Epithelial cell of prostate (primary cell): ENCODE data around the gene ARMC12.

Experiments
- DNase-seq: peaks from one replicate; pipeline ENCODE4 v3.0.0-alpha.2; 2011; ENCODE audit warnings: low read depth, low spot score
- H3K27ac ChIP-seq: fragments of 450-650 bp; 2 replicates; pipeline ENCODE4 v1.5.1; 2017; ENCODE audit warnings: mild to moderate bottlenecking

ARMC12 gene

DNA sequence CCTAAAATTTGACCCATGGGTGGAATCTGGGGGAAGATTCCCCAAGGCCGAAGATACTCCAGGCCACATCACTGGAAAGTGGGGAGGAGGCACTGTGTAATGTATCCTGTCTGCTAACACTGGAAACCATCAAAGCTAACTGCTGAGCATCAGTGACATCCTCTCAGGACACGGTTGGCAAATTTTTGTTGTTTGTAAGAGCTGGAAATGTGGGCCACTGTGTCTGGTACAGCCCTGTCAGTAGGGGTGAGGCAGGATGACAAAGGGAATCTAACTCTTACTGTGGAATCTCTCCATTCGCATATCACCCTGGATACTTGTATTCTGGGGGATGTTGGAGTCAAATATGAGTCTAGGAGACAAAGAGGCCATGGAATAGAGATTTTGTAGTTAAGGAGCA is 22.6 kb downstream of the ARMC12 start:
- no peak for DNase-seq
- H3K27ac ChIP-seq = no peak overlapping the region

DNA sequence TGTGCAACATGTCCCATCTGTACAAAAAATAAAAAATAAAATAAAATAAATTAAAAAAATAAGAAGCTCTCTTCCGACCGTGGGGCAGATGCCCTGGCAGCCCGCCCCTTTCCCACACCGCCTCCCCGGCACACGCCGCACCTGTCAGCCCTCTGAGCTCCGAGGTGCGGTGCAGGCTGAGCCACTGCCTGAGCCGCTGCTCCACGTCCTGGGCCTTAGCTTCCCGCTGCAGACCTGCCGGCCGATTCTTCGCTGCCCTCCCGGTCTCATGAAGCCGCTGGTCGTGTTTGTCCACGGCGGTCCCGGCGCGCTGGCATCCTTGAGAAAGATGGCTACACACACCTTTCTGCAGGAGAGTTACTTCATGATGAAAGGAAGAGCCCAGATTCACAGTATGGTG is 28.9 kb downstream of the ARMC12 start:
- no peak overlapping the region for H3K27ac ChIP-seq

DNA sequence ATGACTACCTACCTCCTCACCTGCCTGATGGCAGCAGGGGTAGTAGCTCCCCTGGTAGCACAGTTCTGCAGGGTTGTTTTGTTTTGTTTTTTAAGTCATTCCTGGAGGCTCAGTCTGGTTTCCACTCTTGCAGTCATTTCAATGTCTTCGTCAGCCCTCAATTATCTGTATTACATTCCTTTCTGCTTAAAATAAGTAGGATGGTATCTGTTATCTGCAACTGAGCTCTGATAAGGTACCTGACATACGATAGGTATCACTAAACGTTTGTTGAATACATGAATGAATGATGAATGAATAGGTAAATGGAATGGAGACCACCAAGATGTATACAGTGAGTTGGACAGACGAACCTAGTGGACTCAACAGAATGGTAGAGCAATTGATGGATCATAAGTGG is 32.4 kb downstream of the ARMC12 start:
- DNase-seq = no peak
- H3K27ac ChIP-seq = no peak overlapping the region

More for the DNA sequence above, 28.9 kb downstream of the ARMC12 start:
- DNase-seq = no peak

DNA sequence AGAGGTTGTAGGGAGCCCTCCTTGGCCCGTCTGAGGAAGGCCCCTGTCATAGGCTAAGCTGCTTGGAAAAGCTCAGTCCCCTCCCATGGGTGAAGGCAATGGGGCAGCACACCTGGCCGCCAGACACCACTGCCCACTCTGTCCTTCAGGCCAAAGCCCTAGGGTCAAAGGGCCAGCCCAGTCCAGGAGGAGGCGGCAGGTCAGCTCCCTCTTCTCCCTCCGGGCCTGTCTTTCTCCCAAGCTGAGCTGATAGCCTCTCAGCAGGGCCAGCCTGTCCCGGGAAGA is 34.5 kb downstream of the ARMC12 start:
- no peak overlapping the region for H3K27ac ChIP-seq

DNA sequence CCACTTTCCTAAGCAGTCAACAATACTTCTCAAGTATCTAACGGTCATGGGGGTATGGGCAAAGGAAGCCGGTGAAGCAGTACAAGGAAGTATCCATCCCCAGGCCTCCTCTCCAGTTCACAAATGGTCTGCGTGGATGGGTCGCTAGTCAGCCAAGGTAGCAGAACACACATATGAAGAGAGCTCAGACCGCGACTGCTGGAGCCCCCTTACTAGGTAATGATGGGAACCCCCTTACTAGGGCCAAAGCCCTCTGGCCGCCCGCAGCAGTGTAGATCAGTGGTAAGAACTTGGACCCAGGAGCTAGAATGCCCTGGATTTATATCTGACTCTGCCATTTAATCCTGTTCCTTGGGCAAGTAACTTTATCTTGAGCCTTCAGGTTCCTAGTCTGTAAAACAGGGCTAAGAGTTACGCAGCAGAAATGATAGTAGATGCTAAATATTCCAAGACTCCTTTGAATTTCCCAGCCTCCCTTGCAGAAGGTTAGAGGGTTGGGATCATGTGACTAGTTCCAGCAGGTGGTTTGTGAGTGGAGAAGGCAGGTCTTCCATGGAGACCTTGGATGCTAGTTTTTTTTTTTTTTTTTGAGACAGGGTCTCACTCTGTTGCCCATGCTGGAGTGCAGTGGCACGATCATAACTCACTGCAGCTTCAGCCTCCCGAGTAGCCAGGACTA is 37.4 kb downstream of the ARMC12 start:
- no peak for DNase-seq
- no peak overlapping the region for H3K27ac ChIP-seq

More for the DNA sequence above, 34.5 kb downstream of the ARMC12 start:
- no peak for DNase-seq

DNA sequence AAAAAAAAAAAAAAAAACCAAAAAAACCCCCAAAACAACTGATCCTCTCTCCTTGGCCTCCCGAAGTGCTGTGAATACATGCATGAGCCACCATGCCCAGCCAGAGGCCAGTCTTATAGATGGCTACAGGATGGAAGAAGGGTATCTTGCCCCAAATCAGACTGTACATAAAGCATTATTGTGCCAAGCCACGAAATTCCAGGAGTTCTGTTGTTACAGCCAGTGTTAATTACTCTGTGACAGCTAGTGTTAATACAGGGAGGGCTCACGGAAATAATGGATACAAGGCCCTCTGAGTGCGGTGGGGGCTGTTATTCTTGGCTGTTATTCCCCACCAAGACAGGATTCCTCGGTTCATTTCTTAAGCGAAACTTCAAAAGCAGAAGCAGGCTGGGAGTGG is 38.2 kb downstream of the ARMC12 start:
- DNase-seq = no peak
- H3K27ac ChIP-seq = no peak overlapping the region

DNA sequence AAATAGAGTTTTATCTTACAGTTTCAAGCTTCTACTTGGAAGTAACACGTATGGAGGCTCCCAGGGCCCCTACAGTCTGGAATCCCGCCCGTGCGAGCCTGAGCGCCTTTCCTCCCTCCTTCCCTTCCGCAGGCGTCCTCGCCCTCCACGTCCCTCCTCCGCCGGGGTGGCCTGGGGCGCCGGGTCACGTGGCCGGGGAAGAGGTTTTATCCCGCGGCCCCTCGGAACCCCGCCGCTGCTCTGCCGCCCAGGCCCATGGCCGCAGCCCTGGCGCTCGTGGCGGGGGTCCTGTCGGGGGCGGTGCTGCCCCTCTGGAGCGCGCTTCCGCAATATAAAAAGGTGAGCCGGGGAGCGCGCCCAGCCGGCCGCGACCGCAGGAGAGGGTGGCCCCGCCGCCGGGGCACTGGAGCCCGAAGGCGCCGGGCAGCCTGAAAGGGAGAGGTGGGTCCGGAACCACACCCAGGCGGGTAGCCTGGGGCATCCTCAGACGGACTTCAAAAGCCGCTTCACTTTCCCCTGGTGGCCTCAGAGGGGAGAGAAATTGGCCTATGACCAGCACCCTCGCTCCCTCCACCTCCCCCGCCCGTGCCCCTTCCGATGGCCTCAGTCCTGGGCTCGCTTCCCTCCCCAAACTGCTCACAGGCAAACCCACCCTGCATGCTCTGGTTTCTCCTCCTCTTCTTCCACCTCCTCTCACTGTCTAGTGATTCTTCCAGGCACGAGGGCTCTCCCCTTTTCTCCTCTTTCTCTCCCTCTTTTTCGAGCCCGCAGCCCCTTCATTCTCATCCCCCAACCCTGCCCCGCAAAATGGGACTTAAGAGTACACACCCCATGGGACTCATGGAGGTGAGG is 39.8 kb downstream of the ARMC12 start, which contains the start of gene CLPSL2:
TSS of gene CLPSL2 (plus strand) at position 235 of the 852 bp plus-strand sequence. CDS start at position 256, 21 bp downstream.
- H3K27ac ChIP-seq = no peak within 1 kb of the TSS
- DNase-seq = no peak

DNA sequence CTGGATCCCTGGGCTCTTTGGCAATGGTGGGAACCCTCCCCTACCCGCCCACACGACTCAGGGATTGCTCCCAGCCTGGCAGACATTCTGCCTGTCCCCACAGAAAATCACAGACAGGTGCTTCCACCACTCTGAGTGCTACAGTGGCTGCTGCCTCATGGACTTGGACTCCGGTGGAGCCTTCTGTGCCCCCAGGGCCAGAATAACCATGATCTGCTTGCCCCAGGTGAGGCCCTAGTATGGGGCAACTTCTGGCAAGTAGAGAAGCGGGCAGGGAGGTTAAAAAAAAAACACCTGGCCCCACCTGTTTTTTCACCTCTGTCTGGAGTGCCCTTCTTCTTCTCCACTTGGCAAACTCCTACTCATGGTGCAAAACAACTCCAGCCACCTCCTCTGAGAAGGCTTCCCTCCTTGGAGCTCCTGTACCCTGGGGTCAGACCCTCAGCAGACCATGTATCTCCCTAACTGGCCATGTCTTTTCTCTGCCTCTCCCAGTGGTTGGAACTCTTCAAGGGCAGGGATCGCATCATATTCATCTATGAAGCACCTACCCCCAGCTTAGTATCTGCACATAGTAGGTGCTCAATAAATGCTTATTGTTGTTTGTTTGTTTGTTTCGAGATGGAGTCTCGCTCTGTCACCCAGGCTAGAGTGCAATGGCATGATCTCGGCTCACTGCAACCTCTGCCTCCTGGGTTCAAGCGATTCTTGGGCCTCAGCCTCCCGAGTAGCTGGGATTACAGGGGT is 40.7 kb downstream of the ARMC12 start:
- no peak for DNase-seq

DNA sequence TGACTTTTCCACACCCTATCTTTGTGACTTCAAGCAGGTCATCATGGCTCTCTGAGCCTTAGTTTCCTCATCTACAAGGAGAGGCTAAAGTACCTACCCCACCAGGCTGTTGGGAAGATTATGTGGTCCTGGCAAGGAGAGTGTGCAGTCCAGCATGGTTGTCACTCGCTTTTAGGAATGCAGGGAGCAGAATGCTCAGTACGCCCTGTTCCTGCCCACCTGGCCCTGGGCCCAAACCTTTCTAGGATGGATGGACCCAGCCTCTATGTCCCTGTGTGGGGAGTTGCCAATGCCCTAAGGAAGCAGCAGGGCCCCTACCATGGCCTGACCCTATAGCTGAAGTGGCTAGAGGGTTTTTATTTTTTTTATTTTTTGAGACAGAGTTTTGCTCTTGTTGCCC is 41.6 kb downstream of the ARMC12 start:
- H3K27ac ChIP-seq = no peak overlapping the region
- no peak for DNase-seq

More for the DNA sequence above, 40.7 kb downstream of the ARMC12 start:
- no peak overlapping the region for H3K27ac ChIP-seq

DNA sequence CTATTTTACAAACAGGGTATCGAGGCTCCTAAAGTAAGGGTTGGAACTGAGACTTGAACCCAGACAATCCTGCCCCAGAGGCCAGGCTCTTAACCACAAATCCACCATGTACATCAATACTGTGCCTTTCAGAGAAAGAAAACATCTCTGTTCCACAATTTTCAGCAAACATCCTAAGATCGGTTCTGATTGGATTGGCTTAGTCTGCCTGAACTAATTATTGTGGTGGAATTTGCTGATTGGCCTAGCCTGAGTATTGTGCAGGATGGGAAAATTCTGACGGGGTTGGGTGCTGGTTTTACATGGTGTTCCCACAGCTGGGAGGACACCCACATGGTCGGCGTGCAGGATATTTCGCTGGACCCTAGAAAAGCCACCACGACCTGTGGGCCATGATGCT is 43.9 kb downstream of the ARMC12 start, which contains the start of gene CLPSL1:
TSS of gene CLPSL1 (plus strand) at position 301 of the 400 bp plus-strand sequence. CDS start at position 393, 92 bp downstream.
- DNase-seq = no peak
- no peak within 1 kb of the TSS for H3K27ac ChIP-seq

DNA sequence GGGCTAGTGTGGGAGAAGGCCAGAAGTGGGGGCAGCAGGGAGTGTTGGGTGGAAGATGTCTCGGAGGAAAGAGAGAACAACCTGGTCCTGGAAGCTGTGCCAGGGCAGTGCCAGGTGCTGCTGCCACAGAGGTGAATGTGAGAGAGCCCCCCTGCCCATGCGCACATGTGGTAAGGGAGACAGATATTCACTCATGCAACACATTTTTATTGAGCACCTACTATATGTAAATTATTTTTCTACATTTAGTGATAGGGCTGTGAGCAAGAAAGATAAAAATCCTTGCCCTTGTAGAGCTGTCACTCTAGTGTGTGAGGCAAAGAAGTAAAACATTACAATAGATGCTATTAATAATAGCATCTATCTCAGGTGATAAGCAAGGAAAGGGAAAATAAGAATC is 44.5 kb downstream of the ARMC12 start:
- H3K27ac ChIP-seq = no peak overlapping the region
- DNase-seq = no peak

DNA sequence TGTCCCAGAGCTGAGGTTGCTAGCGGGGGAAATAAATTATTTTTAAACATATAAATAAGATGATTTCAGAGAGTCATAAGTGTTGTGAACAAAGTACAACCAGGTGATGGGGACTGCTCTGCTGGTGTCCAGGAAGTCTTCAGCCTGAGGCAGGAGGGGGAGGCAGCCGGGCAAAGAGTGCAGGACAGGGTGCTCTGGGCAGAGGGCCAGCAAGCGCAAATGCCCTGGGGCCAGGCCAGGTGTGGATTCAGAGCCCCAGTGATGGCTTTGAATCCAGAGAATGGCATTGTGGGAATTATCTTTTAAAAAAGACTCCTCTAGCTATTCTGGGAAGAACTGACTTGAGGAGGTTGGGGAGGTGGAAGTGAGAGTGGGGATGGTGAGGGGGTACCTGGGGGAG is 45.6 kb downstream of the ARMC12 start:
- no peak for DNase-seq
- H3K27ac ChIP-seq = no peak overlapping the region

DNA sequence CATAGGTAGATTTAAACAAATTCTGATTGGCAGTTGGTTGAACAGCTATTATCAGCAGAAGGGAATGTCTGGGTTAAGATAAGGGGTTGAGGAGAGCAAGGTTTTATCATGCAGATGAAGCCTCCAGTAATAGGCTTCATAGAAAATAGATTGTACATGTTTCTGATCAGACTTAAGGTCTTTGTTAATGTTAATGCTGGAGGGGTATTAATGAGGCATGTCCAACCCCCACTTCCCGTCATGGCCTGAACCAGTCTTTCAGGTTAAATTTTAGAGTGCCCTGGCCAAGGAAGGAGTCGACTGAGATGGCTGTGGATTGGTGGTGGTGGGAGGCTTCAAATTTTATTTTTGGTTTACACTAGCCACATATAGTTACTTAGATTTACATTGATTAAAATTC is 47.4 kb downstream of the ARMC12 start:
- H3K27ac ChIP-seq = no peak overlapping the region
- DNase-seq = no peak

DNA sequence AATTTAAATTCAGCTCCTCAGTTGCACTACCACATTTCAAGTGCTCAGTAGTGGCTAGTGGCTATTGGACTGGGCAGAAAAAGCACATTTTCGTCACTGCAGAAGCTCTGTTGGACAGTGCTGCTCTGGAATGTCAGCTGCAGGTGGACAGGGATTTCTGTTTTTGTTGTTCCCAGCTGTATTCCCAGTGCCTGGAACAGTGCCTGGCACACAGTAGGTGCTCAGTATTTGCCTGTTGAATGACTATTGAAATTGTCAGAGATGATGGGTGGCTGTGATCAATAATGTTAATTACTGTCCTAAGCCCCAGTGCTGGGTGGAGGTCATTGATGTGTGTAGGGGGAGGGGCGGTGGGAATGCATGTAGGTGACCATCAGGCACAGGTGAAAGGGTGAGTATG is 49.4 kb downstream of the ARMC12 start:
- DNase-seq = no peak
- no peak overlapping the region for H3K27ac ChIP-seq

DNA sequence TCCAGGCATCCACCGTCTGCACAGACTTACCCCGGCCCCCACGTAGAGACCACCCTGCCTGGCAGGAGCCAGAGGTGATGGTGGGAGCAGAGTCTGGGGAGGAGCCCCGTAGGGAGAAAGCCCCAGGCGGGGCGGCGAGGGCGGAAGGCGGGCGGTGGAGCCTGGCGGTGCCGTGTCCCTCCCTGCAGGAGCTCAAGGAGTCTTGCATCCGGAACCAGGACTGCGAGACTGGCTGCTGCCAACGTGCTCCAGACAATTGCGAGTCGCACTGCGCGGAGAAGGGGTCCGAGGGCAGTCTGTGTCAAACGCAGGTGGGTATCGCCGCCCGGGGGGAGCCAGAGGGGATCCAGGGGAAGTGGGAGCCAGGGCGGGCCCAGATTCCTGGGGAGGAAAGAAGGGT is 50.0 kb downstream of the ARMC12 start:
- H3K27ac ChIP-seq = no peak overlapping the region
- no peak for DNase-seq

DNA sequence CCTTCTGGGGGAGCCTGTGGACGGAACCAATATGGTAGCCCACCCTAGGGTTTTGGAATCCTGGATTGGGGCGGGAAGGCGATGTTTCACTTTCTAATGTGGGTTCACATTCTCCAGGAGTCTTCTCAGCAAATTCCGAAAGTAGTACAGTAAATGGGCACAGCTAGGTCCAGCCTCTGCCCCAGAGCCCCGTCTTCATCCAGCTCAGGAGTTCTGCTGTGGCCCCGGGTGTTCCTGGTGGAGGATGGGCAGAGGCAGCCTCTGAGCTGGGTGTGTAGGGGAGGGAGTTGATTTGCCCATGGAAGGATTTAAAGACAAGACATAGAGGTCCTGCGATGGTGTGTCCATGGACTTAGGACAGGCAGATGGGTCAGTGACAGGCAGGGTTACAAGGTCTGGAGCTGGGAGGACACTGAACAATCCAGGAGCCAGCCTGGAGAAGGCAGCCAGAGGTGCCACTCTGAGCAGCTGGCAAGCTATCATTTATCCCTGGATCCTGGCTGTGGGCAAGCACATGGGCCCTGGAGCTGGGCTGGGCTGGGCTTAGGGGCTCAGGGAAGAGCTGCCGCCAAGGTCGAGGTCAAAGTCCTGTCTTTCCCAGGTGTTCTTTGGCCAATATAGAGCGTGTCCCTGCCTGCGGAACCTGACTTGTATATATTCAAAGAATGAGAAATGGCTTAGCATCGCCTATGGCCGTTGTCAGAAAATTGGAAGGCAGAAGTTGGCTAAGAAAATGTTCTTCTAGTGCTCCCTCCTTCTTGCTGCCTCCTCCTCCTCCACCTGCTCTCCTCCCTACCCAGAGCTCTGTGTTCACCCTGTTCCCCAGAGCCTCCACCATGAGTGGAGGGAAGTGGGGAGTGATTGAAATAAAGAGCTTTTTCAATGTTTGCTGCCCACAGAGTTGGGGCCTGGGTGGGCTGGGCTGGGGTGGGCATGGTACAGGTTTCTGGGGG is 50.7 kb downstream of the ARMC12 start:
- DNase-seq = no peak
- H3K27ac ChIP-seq = no peak overlapping the region

DNA sequence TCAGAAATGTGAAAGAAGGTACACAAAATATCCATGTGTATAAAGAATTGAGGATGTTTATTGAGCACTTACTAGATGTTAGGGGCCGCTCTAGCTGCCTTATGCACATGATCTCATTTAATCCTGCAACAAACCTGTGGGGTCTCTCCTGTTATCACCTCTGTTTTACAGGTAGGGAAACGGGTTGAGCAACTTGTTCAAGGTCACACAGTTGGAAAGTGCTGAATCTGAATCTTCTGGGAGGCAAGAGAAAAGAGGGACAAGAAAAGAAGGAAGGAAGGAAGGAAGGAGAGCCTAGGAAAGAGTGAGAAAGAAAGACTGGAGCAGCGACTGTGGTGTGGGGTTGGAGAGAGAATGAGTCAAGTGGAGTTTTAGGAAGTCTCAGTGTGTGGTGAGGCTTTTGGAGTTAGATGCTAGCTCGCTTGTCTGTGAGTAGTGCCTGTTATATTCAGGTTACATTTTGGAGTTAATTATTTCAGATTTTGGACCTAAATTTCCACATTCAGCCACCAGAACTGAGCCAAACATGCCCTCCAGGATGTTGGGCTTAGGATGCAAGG is 51.7 kb downstream of the ARMC12 start:
- DNase-seq = no peak
- no peak overlapping the region for H3K27ac ChIP-seq

DNA sequence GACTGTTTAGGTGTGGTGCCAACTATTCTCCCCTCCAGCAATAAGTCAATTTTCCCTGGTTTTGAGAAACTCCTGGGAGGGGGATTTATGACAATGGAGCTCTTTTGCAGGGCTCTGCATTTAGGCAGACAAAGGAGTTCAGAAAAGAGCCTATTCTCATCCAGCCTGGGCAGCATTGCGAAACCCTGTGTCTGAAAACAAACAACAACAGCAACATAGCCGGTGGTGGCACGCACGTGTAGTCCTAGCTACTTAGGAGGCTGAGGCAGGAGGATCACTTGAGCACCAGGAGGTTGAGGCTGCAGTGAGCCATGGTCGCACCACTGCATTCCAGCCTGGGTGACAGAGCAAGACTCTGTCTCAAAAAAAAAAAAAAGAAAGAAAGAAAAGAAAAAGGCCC is 53.9 kb downstream of the ARMC12 start:
- DNase-seq = no peak
- H3K27ac ChIP-seq = no peak overlapping the region
